ENCODE data around the gene PTPRQ.

PTPRQ gene

DNA sequence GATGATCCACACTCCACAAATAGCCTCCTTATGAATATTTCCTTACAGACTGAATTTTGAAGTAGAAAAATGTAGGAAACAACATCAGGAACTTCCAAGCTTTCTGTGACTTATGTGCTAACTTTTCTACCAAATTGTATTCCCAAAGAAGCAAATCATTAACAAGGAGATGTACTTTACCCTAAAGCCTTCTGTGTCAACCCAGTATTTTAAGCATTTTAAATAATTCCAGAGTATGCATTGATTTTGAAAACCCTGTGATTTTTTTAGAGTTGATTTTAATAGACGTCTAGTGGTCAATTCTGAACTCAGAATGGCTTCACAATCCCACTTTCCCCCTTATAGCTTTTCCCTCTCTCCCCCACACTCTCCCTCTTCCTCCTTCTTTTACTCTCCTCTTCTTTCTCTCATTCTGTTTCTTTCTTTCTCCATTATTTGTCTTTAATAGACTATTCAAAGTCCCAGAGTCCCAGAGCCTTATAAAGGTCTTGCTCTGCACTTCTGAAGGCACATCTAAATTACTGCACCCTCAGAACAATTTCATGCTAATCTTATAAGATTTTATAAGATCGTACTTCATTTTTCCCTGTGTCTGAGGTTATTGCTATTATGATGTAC lies 253.3 kb downstream of the PTPRQ start:
- TF ChIP-seq, protein P1, sequence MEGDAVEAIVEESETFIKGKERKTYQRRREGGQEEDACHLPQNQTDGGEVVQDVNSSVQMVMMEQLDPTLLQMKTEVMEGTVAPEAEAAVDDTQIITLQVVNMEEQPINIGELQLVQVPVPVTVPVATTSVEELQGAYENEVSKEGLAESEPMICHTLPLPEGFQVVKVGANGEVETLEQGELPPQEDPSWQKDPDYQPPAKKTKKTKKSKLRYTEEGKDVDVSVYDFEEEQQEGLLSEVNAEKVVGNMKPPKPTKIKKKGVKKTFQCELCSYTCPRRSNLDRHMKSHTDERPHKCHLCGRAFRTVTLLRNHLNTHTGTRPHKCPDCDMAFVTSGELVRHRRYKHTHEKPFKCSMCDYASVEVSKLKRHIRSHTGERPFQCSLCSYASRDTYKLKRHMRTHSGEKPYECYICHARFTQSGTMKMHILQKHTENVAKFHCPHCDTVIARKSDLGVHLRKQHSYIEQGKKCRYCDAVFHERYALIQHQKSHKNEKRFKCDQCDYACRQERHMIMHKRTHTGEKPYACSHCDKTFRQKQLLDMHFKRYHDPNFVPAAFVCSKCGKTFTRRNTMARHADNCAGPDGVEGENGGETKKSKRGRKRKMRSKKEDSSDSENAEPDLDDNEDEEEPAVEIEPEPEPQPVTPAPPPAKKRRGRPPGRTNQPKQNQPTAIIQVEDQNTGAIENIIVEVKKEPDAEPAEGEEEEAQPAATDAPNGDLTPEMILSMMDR (IDR thresholded peaks at IDR 0.05; ENCODE audit: insufficient read depth, low read depth, low read length, missing control alignments): no peak
- DNase-seq (ENCODE audit: low read depth): no peak
- H3K4me3 ChIP-seq (ENCODE audit: low read depth, low read length): no peak overlapping the region

DNA sequence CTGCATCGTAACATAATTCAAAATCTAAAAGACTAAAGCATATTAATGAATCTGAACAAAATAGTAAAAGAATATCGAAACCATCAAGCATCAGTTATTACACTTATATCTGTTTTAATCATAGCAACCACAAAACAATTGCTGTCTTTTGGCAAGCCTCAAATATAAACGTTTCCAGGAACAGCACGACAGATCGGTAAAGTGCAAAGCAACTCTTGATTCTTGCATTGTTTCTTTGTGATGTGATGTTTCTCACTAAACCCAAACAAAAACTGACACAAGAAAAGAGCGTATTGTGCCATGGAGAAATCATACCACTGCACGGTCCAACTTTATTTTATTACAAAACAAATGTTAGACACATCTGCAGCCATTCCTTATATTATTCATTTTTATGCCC lies 254.2 kb downstream of the PTPRQ start:
- H3K4me3 ChIP-seq (ENCODE audit: low read depth, low read length): no peak overlapping the region
- TF ChIP-seq, protein P1 (IDR thresholded peaks at IDR 0.05; ENCODE audit: insufficient read depth, low read depth, low read length, missing control alignments): no peak
- DNase-seq (ENCODE audit: low read depth): no peak

DNA sequence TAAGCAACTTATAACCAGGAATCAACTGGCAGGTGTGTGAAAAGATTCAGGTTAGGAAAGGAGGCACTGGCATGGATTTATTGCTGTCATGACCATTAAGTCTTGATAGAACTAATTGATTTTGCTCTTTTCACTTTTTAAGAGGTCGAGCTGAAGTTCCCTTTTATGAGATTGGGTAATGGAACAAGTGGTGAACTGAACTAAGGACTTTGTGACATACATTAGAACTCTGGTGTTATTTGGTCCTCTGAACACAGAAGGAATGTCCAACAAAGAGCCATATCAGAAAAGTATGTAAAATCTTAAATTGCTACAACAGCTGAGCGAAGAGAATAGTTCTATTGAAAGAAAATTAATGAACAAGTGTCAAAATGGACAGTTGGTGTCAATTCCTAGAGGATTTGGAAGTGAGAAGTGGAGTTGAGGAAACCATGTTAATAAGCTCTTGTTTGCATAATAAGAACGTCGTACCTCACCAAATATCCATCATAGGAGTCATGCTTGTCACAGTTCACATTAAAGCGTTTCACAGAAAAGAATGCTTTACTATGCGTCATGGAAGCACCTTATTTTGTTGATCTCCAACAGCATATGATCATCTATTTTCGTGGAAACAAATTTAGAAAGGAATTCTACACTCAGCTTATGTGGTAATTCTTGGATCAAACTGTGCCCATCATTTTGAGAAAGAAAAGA lies 255.0 kb downstream of the PTPRQ start:
- TF ChIP-seq, protein P1 (IDR thresholded peaks at IDR 0.05; ENCODE audit: insufficient read depth, low read depth, low read length, missing control alignments): no peak
- no peak for DNase-seq (ENCODE audit: low read depth)
- no peak overlapping the region for H3K4me3 ChIP-seq (ENCODE audit: low read depth, low read length)

DNA sequence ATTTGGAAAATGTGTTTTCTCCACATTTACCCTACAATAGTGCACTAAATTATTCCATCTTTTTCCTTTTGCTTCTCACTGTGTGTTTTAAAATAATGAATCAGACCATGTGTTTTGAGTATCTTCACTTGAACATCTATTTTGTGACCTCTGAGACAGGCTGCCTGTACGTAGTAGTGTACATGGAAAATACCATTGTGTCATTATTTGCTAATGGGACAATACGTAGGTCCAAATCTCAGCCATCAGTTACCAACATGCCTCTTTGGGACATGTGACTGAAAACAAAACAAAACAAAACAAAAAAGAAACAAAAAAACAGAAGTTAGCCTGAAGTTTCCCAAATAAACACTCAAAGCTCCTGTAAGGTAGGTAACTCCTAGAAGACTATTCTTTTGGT lies 256.3 kb downstream of the PTPRQ start:
- no peak for DNase-seq (ENCODE audit: low read depth)
- TF ChIP-seq, protein P1 (IDR thresholded peaks at IDR 0.05; ENCODE audit: insufficient read depth, low read depth, low read length, missing control alignments): no peak
- H3K4me3 ChIP-seq (ENCODE audit: low read depth, low read length): no peak overlapping the region

DNA sequence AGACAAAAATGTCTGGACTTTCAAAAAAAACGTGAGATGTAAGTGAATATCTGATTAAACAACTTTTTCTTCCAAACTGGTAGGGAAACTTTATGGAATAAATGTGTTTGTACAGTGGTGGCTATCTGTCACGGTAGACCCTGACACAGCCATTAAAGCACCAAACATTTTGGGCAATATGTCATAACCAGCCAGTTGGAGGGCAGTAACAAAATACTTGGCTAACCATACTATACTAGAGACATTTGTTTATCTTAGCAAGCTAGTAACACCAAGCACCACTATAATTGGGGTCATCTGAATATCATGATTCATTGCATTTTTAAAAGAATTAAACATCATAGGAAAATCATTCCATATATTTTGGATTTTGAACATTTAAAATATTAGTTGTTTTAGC lies 257.4 kb downstream of the PTPRQ start:
- DNase-seq (ENCODE audit: low read depth): no peak
- TF ChIP-seq, protein P1 (IDR thresholded peaks at IDR 0.05; ENCODE audit: insufficient read depth, low read depth, low read length, missing control alignments): no peak
- H3K4me3 ChIP-seq (ENCODE audit: low read depth, low read length): no peak overlapping the region

DNA sequence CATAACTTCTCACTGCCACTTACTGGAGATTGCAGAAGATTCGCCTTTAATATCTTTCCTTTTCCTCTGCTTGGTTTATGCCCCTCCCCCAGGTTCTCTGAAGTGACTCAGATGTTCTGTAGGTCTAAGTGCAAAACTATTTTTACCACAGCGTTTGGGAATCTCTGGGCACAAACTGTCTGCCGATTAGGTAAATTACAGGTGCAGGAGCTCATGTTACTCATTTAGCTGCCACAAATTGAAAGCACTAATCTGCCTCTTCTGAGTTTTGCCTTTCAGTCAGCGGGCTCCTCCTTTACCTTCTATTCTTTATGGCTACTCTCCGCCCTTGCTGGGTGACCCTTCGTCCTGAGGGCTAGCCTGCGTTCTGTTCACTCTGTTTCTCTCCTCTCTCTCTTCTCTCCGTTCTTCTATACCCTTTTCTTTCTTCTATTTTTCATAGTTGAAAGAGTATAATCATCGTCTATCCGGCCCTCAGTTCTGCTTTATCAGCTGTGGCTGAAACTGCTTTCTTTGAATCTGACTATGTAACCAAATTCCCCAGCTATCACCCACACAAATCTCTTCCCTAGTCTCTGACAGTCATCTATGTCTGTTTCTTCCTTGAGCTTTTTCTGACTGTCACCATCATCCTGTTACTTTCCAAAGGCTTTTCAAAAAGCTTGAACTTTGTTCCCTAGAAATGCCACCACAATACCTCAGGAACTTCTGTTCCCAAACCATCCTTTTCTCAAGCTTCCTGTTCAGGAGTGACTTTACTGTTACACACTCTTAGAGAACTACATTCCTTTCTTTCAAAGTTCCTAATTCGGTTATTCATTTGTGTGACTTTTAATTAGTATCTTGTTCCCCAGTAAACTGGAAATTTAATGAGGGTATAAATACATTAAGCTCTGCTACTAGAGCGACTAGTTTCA lies 259.1 kb downstream of the PTPRQ start:
- TF ChIP-seq, protein P1 (IDR thresholded peaks at IDR 0.05; ENCODE audit: insufficient read depth, low read depth, low read length, missing control alignments): no peak
- H3K4me3 ChIP-seq (ENCODE audit: low read depth, low read length): peak overlapping the region; percentile 40
- peak; percentile 71 for DNase-seq (ENCODE audit: low read depth)

Measured in GM12865 (cell line).